Stimulated activated CD4-positive, alpha-beta T cell treated with anti-CD3 and anti-CD28 coated beads, Interleukin-15, amount 100 ng/mL, for 48 hours (primary cell): ENCODE measurements around the gene ATP6V0C.
"Not testable (repeated sequence)": the region's sequence is repeated elsewhere in the genome, so short reads cannot be mapped to it uniquely, and the experiment has no call there.

Experiments used
- DNase-seq, 2 donors: peaks; one replicate each; pipeline ENCODE4 v3.0.0-alpha.2; 2020; ENCODE audit warnings: low read depth in 2 of 2

ATP6V0C gene

GRCh38 chr16:2474877-2475412, 38.8 kb upstream of the ATP6V0C start, which contains the start of gene TBC1D24:
TSS of gene TBC1D24 (plus strand) at chr16:2475127. CDS start at chr16:2496149, 21,022 bp downstream.
- DNase-seq = peak; percentile 58 to 80

DNA sequence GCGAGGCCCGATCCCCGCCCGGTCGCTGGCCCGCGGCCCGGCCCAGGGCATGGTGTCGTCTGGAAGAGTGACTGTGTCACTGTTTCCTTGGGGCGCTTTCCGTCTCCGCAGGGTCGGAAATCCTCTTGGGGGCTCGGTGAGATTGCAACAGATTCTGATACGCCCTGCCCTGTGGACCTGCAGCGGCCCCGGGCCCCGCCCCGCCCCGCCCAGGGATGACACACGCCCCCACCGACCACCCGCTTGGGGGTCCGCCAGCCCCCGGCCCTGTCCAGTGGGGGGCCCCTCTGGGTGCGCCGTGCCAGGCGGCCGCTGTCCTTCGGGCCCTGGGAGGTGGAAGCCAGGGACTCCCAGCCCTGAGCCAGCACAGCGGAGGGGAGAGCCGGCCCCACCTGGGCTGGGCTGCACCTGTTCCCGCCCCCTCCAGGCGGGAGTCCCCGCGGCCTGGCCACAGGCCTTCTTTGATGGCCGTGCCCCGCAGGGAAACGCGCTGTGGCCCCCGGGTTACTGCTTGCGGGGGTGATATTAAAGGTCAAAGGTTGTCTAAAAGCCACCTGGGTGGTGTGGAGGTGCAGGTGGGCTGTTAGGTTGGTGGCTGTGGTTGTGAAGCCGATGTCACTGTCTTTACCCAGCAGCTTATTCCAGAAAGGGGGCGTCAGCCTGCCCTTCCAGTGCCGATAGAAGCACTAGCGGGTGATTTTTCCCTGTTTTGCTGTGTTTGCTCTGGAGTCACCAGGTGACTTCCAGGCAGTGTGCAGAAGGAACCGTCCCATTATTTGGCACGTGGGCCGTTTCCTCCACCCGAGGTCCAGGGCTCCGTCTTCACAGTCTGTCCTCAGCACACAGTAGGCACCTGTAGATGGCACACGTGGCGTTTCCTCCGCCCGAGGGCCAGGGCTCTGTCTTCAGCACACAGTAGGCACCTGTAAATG, 38.1 kb upstream of the ATP6V0C start:
- DNase-seq = peak in 1 of 2 donors; percentile 42

DNA sequence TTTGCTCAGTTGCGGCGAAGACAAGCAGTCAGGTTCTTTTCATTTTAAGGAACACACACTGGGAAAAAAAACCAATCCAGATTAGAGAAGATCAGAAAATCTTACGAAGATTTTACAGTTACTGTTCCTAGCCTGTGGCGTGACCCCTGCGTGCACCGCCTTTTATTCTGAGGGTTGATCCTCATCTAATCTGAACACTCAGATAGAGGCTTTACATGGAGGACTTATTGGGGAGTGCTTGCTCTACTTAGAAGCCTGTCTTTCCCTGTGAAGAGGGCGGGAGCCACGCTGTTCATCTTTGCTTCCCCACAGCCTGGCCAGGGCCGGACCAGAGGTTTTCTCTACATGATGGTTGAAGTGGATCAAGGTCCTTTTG, 37.4 kb upstream of the ATP6V0C start:
- DNase-seq = no peak

DNA sequence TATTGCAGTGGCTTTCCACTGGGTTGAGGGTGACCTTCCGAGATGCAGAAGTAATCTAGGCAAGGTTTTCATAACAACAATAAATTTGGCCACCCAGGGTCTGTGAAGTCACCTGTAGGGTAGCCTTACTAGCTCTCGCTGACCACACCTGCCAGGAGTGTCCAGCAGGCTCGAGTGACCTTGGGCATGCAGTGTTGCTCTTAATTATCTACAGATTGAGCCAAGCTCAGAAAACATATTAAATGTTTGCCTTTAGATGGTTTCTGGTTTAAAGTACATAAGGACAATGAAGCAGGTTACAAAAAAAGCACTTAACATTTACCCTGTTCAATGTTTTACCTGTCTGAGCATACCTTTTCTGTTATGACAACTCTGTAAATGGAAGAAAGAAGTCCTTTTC, 37.0 kb upstream of the ATP6V0C start:
- DNase-seq = no peak

DNA sequence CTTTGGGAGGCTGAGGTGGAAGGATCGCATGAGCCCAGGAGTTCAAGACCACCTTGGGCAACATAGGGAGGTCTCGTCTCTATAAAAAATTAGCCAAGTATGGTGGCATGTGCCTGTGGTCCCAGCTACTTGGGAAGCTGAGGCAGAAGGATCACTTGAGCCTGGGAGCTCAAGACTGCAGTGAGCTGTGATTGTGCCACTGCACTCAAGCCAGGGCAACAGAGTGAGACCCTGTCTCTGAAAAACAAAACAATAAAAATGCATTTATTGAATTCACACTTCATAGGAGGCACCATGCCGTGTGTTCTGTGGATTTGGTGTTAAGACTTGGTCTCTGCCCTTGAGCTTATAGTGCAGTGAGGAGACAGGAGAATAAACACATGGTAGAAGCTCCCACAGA, 36.4 kb upstream of the ATP6V0C start:
- DNase-seq = no peak

DNA sequence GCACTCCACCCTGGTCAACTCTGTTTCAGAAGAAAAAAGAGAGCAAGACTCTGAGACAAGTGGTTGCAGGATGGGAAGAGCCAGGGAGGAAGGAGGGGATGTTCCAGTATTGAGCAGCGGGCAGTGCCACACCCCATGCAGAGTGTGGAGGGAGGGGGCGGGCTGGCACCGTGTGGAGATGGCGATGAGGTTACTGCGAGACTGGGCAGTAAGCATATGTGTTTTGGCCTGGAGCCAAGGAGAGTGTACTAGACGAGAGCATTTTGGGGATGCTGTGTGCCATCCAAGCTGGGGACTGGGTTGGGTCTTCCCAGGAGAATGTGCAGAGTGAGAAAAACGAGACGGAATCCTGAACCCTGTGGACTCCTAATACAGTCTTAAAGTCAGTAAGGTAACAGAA, 35.5 kb upstream of the ATP6V0C start:
- no peak for DNase-seq

- DNase-seq = not testable (repeated sequence)
These were observed 33.8 kb upstream of the ATP6V0C start for GRCh38 chr16:2479996-2480395.

DNA sequence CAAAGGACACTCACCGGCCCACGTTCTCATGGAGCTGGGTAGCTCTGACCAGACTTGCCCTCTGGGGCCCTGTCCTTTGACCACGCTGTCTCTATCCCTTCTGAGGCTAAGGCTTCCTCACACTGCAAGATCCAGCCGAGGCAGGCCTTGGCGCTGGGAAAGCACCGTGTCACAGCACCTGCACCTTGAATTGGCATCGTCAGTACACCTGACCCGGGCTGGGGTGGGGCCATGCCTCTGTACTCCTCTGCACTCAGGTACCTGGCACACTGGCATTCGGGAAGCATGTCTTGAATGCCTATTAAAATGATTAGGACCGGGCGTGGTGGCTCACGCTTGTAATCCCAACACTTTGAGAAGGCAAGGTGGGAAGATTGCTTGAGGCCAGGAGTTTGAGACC, 32.8 kb upstream of the ATP6V0C start:
- no peak for DNase-seq

- no peak for DNase-seq
These were observed 32.1 kb upstream of the ATP6V0C start for GRCh38 chr16:2481676-2482075.

- no peak for DNase-seq
These were observed 31.5 kb upstream of the ATP6V0C start for GRCh38 chr16:2482249-2482648.

DNA sequence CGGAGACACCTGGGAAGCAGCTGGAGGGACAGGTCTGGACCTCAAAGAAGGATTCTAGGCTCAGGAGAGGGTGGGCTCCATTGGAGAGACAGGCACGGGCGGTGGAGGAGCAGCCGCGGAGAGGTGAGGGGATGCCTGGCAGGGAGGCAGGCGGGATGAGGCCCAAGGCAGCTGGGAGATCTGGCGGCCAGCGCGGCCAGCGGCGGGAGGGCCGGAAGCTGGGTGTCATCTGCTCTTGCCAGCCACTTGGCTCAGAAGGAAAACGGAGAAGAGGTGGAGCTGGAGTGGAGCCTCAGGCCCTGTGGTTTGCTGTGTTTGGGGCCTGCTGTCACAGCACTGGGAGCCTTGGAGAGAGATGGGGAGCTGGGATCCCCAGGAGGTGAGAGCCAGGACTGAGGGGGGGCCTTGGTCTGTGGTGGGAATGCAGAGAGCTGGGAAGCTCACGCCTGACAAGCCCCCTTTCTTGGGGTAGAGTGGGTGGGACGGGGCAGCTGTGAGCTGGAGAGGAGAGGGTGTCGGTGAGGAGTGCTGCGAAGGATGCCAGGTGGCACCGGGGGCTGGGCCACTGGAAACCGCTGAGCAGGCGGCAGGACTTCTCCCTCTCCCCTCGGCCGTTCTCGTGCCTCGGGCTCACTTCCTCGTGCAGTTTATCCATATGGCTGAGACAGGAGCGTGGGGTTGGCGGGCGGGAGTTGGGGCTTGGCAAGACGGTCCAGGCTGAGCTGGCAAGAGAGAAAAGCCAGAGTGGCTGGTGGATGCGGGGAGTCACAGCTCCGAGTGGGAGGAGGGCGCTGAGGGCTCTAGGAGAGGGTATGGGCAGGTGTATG, 30.8 kb upstream of the ATP6V0C start:
- no peak for DNase-seq

GRCh38 chr16:2483939-2484897, 29.5 kb upstream of the ATP6V0C start:
- no peak for DNase-seq

- no peak for DNase-seq
These were observed 28.7 kb upstream of the ATP6V0C start for GRCh38 chr16:2484898-2485508.

DNA sequence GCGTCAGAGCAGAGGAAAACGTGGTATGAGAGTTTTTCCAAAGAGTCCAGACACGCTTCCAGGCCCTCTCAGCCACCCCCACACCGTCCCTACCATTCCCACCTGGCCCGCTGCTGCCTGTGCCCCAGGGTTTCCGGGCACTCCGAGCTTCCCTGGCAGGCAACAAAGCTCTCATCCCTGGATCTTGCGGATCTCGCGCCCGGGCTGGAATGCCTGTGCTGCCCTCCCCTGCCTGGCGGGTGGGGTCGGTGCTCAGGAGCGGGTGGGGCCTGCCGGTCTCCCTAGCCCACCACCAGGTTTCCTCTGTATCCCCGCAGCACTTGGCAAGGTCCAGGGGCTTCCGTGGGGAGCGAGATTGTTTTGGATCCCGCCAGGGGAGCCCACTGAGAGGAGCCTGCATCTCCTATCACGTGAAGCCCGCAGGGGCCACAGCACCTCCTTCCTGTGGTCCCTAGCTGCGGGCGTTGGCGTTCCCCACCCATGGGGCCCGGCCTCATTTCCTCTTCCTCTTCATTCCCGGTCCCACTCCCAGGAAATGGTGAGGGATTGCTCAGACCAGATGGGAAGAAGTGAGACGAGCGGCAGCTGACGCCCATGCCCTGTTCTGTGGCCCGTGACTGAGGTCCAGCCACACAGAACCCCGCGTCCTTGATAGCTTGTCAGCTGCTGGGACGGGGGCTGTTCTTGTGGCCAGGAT, 27.8 kb upstream of the ATP6V0C start:
- no peak for DNase-seq

- peak; percentile 63 to 65 for DNase-seq
These were observed 26.9 kb upstream of the ATP6V0C start for GRCh38 chr16:2486645-2487516.

DNA sequence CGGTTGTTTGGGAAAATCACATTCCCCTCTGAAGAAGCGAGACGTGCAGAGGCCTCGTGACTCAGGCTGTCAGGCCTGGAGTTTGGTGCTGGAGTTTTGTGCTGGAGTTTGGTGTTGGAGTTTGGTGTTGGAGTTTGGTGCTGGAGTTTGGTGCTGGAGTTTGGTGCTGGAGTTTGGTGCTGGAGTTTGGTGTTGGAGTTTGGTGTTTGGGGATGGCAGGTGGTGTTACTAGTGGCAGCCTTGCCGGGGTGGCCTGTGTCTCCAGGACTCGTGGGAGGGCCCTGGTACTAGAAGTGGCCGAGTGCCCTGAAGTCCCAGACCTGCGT, 26.3 kb upstream of the ATP6V0C start:
- no peak for DNase-seq

DNA sequence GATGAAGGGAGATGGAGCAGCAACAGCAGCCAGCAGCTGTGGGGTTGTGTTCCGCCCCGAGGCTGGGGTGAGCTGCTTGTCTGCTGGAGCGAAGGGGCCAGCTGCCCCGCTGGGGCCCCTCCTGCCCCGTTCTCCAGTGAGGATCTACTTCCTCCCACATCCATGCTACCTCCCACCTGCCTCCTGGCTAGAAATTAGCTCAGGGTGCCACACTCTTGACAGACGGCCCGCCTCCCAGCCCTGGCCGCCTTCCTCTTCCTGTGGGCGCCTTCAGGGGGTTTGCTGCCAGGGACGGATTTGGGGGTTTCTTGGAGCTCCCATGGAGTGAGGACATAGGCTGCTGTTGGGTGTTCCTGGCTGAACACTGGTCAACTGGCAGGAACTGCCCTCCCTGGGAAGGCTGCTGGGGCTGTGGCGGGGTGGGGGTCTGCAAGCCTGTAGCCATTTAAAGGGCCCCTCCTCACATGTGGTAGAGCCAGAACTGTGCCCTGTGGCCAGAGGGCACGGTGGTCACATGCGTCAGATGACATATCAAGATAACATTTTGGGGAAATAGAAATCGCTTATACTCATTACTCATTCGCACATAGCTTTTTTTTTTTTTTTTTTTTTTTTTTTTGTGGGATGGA, 25.7 kb upstream of the ATP6V0C start:
- no peak for DNase-seq

- no peak for DNase-seq
These were observed 24.2 kb upstream of the ATP6V0C start for GRCh38 chr16:2489581-2489980.
